ENCODE data around the gene MDH2. TPM values are rescaled to one million over a fixed set of nuclear protein-coding genes. Genes with fewer than 3 reads are reported as not detected.
"Not testable (repeated sequence)": the region's sequence is repeated elsewhere in the genome, so short reads cannot be mapped to it uniquely, and the experiment has no call there.

MDH2 gene
- polyA plus RNA-seq, 1 experiment, result 116 TPM

DNA sequence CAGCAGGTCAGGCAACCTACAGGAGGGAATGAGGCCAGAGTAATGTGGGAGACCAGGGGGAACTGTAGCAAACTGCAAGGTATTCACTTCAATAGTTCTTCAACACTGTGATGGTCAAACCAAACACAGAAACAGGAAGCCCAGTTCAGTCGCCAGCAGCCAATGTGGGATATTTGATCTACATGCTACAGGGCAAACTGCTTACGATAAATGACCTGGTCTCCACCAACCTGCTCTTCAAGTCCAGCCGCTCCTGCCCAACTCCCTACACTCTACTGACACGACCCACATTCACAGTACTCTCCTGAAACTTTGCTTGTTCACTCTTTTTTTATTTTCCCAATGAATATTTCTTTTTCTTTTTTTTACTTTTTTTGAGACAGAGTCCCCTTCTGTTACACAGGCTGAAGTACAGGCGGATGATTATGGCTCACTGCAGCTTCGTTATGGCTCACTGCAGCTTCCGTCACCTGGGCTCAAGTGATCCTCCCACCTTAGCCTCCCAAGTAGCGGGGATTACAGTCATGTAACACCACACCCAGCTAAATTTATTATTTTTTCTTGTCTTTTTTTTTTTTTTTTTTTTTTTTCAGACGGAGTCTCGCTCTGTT, 42.1 kb downstream of the MDH2 start:
- Histone ChIP-seq H3K27me3 (ENCODE audit: control insufficient read depth, insufficient read depth, low read length) (peaks cover 4% of the 10 kb centered on the region), H3K27ac (ENCODE audit: low read depth, low read length) (peak overlapping the region; percentile 11), H3K9me3 (ENCODE audit: control insufficient read depth, insufficient read depth, low read length) (no peaks in the 10 kb centered on the region), H3K4me3 (ENCODE audit: low read depth, low read length) (no peak overlapping the region)
- TF ChIP-seq, protein P1, sequence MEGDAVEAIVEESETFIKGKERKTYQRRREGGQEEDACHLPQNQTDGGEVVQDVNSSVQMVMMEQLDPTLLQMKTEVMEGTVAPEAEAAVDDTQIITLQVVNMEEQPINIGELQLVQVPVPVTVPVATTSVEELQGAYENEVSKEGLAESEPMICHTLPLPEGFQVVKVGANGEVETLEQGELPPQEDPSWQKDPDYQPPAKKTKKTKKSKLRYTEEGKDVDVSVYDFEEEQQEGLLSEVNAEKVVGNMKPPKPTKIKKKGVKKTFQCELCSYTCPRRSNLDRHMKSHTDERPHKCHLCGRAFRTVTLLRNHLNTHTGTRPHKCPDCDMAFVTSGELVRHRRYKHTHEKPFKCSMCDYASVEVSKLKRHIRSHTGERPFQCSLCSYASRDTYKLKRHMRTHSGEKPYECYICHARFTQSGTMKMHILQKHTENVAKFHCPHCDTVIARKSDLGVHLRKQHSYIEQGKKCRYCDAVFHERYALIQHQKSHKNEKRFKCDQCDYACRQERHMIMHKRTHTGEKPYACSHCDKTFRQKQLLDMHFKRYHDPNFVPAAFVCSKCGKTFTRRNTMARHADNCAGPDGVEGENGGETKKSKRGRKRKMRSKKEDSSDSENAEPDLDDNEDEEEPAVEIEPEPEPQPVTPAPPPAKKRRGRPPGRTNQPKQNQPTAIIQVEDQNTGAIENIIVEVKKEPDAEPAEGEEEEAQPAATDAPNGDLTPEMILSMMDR (IDR thresholded peaks at IDR 0.05; ENCODE audit: low read depth, low read length), result no peak
- ChIA-PET POLR2A (no interaction called here), CTCF (no interaction called here)
- DNase-seq (ENCODE audit: low read depth, low spot score), result no peak

DNA sequence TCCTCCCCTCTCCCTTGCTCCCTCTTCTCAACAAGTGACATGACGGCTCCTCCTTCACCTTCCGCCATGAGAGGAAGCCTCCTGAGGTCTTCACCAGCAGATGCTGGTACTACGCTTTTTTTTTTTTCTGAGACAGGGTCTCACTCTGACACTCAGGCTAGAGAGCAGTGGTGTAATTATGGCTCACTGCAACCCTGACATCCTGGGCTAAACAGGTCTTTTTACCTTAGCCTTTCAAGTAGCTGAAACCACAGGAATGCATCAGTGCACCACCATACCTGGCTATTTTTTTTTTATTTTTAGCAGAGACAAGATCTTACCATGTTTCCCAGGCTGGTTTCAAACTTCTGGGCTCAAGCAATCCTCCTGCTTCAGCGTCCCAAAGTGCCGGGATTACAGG, 43.6 kb downstream of the MDH2 start:
- H3K27me3 ChIP-seq (ENCODE audit: control insufficient read depth, insufficient read depth, low read length), result peaks cover 6% of the 10 kb centered on the region
- no peak overlapping the region for H3K27ac ChIP-seq (ENCODE audit: low read depth, low read length)
- CTCF ChIA-PET, result interaction anchor here (1.2 kb wide), 1 partner anchor 223 kb away, joined by 3 read pairs; no protein-coding TSS in a partner anchor
- no peak overlapping the region for H3K4me3 ChIP-seq (ENCODE audit: low read depth, low read length)
- no peaks in the 10 kb centered on the region for H3K9me3 ChIP-seq (ENCODE audit: control insufficient read depth, insufficient read depth, low read length)
- TF ChIP-seq, protein P1 (IDR thresholded peaks at IDR 0.05; ENCODE audit: low read depth, low read length), result no peak
- POLR2A ChIA-PET, result no interaction called here
- DNase-seq (ENCODE audit: low read depth, low spot score), result no peak

DNA sequence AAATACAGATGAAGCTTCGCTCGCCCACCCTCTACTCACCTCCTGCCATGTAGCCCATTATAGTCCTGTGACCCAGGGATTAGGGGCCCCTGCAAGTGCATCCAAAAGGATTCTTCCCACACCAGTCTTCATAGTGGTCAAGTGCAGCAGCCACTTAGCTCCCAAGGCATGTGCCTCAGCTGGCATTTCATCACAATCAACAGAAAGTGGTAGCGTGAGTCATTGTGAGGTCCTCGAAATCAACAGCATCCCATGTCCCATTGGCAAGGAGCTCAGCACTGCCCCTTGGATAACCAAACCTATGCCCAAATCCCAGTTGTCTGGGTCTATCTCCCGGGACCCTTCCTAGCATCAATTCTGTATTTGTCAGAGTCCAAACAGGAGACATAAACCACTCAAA, 45.6 kb downstream of the MDH2 start:
- ChIA-PET CTCF (interaction anchor here (0.6 kb wide), 1 partner anchor 470 kb away, joined by 5 read pairs; no protein-coding TSS in a partner anchor), POLR2A (interaction anchor here (1.2 kb wide), 1 partner anchor 46 kb away, joined by 5 read pairs; the partner anchor contains the start of genes MDH2 and STYXL1)
- not testable (repeated sequence) for DNase-seq (ENCODE audit: low read depth, low spot score)

DNA sequence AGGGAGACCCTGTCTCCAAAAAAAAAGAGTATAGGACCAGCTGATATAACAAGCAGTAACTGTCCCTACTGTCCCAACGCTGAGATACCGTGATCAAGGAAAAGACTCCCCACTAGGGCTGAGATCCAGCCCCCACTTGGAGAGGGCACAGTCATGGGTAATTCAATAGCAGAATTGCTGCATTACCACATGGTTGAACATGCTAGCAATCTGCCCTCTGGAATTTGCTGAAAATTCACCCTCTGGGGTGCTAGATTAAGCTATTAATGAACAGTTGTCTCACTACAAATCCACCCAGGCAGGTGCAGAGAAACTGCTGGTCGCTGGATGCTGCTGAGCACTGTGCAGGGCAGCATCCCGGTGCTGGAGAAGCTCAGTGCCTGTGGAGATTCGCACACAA, 46.4 kb downstream of the MDH2 start:
- H3K4me3 ChIP-seq (ENCODE audit: low read depth, low read length); H3K27me3 ChIP-seq (ENCODE audit: control insufficient read depth, insufficient read depth, low read length); H3K9me3 ChIP-seq (ENCODE audit: control insufficient read depth, insufficient read depth, low read length); DNase-seq (ENCODE audit: low read depth, low spot score); CTCF ChIA-PET; H3K27ac ChIP-seq (ENCODE audit: low read depth, low read length); POLR2A ChIA-PET: not testable (repeated sequence)

More for the DNA sequence above, 45.6 kb downstream of the MDH2 start:
- H3K9me3 ChIP-seq (ENCODE audit: control insufficient read depth, insufficient read depth, low read length); H3K27ac ChIP-seq (ENCODE audit: low read depth, low read length); H3K4me3 ChIP-seq (ENCODE audit: low read depth, low read length); H3K27me3 ChIP-seq (ENCODE audit: control insufficient read depth, insufficient read depth, low read length): not testable (repeated sequence)

DNA sequence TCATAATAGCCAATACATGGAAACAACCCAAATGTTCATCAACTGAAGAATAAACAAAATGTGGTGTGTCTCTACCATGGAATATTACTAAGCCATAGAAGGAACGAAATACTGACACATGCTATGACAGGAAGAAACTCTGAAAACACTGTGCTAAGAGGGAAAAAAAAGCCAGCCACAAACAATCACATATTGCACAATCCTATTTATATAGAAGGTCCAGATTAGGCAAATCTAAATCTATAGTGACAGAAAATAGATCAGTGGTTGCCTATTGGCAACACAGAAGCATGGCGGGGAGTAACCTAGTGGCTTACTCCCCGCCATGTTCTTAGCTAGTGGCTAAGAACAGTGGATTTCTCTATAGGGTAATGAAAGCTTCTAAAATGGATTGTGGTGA, 48.0 kb downstream of the MDH2 start:
- POLR2A ChIA-PET, result no interaction called here
- no peak for DNase-seq (ENCODE audit: low read depth, low spot score)
- Histone ChIP-seq H3K27me3 (ENCODE audit: control insufficient read depth, insufficient read depth, low read length) (peaks cover 9% of the 10 kb centered on the region), H3K27ac (ENCODE audit: low read depth, low read length) (no peak overlapping the region), H3K4me3 (ENCODE audit: low read depth, low read length) (no peak overlapping the region), H3K9me3 (ENCODE audit: control insufficient read depth, insufficient read depth, low read length) (no peaks in the 10 kb centered on the region)
- TF ChIP-seq, protein P1 (IDR thresholded peaks at IDR 0.05; ENCODE audit: low read depth, low read length), result no peak
- CTCF ChIA-PET, result no interaction called here

DNA sequence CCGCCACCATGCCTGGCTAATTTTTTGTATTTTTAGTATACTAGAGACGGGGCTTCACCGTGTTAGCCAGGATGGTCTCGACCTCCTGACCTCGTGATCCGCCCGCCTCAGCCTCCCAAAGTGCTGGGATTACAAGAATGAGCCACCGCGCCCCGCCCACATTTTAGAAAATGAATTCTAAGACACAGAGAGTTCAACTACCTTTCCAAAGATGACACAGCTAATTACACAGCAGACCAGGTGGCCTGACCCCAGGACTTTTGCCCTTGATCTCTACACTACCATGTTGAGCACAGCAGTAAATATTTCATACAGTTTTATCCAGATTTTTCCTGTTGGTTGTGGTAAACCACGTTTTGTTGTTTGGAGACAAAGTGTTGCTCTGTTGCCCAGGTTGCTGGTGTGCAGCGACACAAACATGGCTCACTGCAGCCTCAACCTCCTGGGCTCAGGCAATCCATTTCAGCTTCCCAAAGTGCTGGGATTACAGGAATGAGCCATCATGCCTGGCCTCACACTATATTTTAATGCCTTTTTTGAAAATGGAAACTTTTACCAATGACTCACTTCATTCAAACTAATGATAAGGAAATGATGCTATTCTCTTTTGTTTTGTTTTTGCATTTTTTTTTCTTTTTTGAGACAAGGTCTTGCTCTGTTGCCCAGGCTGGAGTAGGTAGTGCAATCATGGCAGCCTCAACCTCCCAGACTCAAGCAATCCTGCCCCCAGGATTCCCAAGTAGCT, 54.0 kb downstream of the MDH2 start:
- DNase-seq (ENCODE audit: low read depth, low spot score); H3K27me3 ChIP-seq (ENCODE audit: control insufficient read depth, insufficient read depth, low read length); POLR2A ChIA-PET; H3K9me3 ChIP-seq (ENCODE audit: control insufficient read depth, insufficient read depth, low read length); H3K4me3 ChIP-seq (ENCODE audit: low read depth, low read length): not testable (repeated sequence)
- peak overlapping the region; percentile 11 for H3K27ac ChIP-seq (ENCODE audit: low read depth, low read length)
- CTCF ChIA-PET, result interaction anchor here (0.6 kb wide), 1 partner anchor 82 kb away, joined by 3 read pairs; no protein-coding TSS in a partner anchor

DNA sequence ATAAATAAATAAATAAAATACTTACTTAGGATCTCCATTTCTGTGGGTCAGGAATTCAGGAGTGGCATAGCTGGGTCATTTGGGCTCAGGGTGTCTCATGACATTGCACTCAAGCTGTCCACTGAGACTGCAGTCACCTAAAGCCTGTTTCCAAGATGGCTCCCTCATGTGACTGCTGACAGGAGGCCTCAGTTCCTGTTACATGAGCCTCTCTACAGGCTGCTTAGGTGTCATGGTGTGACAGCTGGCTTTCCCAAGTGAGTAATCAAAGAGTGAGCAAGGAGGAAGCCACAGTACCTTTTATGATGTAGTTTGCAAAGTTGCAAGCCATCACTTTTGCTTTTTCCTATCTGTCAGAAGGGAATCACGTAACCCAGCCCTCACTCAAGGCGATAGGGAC, 55.9 kb downstream of the MDH2 start:
- DNase-seq (ENCODE audit: low read depth, low spot score); POLR2A ChIA-PET: not testable (repeated sequence)

DNA sequence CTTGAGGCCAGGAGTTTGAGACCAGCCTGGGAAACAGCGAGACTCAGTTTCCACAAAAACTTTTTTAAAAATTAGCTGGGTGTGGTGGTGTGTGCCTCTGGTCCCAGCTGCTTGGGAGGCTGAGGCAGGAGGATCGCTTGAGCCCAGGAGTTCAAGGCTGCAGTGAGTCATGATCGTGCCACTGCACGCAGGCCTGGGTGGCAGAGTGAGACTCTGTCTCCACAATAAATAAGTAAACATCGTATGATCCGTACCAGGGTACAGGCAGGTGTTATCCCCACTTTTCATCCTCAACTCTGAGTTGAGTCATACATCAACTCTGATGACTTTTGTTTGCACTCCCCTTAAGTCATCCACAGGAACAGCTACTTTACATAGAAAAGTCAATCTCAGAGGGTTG, 58.2 kb downstream of the MDH2 start:
- DNase-seq (ENCODE audit: low read depth, low spot score); H3K9me3 ChIP-seq (ENCODE audit: control insufficient read depth, insufficient read depth, low read length); H3K27me3 ChIP-seq (ENCODE audit: control insufficient read depth, insufficient read depth, low read length); H3K27ac ChIP-seq (ENCODE audit: low read depth, low read length); H3K4me3 ChIP-seq (ENCODE audit: low read depth, low read length); POLR2A ChIA-PET: not testable (repeated sequence)
- CTCF ChIA-PET, result interaction anchor here (0.6 kb wide), 1 partner anchor 186 kb away, joined by 3 read pairs; no protein-coding TSS in a partner anchor

More for the DNA sequence above, 55.9 kb downstream of the MDH2 start:
- H3K9me3 ChIP-seq (ENCODE audit: control insufficient read depth, insufficient read depth, low read length); H3K27ac ChIP-seq (ENCODE audit: low read depth, low read length); H3K4me3 ChIP-seq (ENCODE audit: low read depth, low read length); CTCF ChIA-PET; H3K27me3 ChIP-seq (ENCODE audit: control insufficient read depth, insufficient read depth, low read length): not testable (repeated sequence)

Data from AG04450 (cell line).